Stimulated activated CD4-positive, alpha-beta T cell treated with anti-CD3 and anti-CD28 coated beads, TNF-alpha, amount 100 ng/mL, for 4 hours (primary cell): ENCODE measurements around the gene ATP9A.
"Not testable (repeated sequence)": the region's sequence is repeated elsewhere in the genome, so short reads cannot be mapped to it uniquely, and the experiment has no call there.

Experiments used
- DNase-seq, 3 experiments: peaks; one replicate each; pipeline ENCODE4 v3.0.0-alpha.2; 2020; ENCODE audit warnings: low read depth in 3 of 3

Gene ATP9A

GRCh38 chr20:51753220-51753619, 15.0 kb downstream of the ATP9A start:
- DNase-seq: not testable (repeated sequence)

DNA sequence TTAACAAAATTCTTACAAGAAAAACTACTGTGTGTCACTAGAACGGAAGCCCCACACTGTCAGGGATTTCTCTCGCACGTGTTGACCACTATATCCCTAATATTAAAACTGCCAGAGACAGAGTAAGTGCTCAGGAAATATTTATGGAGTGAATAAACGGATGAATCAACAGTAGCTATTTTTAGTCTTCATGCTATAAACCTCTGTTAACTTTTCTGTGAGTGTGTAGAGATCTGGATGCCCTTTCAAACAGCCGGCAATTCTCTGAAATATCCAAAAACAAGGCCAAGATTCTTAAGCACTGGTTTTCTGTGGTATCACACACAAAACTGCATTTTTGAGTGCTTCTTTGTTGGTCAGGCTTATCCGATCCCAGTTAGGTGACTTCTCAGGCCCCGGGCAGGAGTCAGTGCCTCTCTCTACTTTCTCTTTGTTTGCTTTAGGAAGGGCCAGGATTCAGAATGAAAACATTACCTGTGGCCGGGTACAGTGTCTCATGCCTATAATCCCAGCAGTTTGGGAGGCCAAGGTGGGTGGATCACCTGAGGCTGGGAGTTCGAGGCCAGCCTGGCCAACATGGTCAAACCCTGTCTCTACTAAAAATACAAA, 15.7 kb downstream of the ATP9A start:
- DNase-seq: no peak

- no peak for DNase-seq
These were observed 17.3 kb downstream of the ATP9A start for GRCh38 chr20:51750770-51751388.

- DNase-seq: peak in 1 of 3 experiments; percentile 27
These were observed 18.0 kb downstream of the ATP9A start for GRCh38 chr20:51750037-51750769.

DNA sequence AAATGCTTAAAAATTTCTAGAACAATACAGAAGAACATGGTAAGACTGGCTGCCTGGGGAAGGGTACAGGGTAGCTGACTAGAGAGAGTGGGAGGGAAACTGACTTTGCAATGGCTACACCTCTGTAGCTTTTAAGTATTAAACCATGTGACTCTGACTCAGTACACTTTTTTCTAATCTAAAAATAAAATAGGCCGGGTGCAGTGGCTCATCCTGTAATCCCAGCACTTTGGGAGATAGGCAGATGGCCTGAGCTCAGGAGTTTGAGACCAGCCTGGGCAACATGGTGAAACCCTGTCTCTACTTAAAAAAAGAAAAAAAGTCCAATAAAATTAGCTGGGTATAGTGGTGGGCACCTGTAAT, 18.5 kb downstream of the ATP9A start:
- DNase-seq: no peak

GRCh38 chr20:51747182-51747911, 20.8 kb downstream of the ATP9A start:
- no peak for DNase-seq

GRCh38 chr20:51745804-51746203, 22.4 kb downstream of the ATP9A start:
- no peak for DNase-seq

DNA sequence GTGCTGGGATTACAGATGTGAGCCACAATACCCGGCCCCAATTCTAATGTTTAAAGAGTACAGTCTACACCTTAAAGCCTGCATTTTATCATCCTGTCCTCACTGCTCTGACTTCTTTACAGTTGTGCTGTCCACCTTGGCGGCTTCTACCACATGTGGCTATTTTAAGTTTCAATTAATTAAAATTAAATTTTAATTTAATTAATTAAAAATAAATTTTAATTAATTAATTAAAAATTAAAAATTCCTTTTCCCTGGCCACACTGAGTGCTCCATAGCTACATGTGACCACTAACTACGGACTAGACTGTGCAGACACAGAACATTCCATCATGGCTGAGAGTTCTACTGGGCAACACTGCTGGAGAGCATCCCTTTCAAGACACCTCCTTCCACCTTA, 27.4 kb downstream of the ATP9A start:
- DNase-seq: no peak

GRCh38 chr20:51740308-51740707, 27.9 kb downstream of the ATP9A start:
- DNase-seq: not testable (repeated sequence)

DNA sequence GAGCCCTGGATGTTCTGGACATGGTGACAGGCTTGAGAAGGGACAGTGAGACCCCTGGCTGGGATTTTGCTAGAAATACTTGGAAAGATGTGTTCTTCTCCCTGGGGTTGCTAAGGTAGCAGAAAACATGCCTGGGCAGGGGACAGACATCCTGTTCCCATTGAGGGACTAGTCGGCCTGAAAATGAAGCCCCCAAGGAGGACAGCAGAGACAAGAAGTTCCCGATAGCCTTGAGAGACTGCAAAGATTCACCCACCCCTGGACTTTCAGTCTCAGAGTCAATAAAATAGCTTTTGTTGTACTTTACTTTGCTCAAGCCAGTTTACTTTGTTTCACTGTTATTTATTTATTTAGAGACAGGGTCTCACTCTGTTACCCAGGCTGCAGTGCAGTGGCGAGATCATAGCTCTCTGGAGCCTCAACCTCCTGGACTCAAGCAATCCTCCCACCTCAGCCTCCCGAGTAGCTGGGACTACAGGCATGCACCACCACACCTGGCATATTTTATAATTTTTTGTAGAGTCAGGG, 28.4 kb downstream of the ATP9A start:
- DNase-seq: no peak

GRCh38 chr20:51738877-51739447, 29.2 kb downstream of the ATP9A start:
- no peak for DNase-seq

- DNase-seq: not testable (repeated sequence)
These were observed 29.9 kb downstream of the ATP9A start for GRCh38 chr20:51738261-51738660.

DNA sequence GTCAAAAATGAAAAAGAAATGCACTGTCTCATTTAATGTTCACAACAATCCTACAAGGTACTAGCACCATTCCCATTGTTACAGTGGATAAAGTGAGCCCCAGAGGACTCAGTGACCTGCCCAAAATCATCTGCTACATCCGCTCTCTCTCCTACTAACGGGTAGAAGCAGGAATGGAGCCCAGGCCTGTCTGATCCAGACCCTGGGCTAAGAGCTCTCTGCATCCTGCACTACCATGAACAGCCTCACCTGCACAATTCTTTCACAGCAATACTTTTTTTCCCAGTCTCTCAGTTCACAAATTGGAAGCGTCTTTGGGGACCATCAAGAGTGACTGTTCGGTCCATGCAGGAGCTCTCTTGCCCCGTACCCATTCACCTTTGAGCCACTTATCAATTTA, 31.2 kb downstream of the ATP9A start:
- no peak for DNase-seq

DNA sequence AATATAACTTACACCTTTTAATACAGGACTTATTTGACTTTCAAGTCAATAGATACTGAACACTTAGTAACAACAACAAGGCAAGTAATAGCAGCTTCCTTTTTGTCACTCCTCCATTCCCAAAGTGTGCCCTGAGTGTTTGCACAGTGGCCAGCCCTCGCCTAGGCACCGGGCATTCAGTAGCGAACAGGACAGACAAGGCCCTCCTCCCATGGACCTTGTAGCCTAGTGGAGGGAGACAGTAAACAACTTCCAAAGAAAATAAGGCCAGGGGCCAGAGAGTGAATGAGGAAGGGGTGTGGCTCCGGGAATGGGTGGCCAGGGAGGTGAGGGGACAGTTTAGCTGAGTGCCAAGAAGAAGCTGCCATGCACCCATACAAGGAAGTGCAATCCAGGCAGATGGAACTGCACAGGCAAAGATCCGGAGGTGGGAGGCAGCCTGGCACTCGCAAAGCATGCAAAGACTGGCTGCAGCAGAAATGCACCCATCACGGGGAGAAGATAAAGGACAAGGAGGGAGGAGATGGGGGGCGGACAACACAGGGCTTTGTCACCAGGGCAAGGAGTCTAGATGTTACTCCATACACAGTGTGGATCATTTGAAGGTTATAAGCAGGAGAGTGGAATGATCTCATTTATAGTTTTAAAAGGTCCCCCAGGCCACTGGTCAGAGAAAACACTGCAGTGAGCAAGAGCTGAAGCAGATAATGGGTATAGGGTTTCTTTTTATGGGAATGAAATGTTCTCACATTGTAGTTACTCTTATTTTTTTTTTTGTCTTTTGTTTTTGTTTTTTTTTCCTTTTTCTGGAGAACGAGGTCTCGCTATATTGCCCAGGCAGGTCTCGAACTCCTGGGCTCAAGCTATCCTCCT, 32.2 kb downstream of the ATP9A start:
- no peak for DNase-seq

GRCh38 chr20:51734876-51735720, 33.1 kb downstream of the ATP9A start:
- no peak for DNase-seq

- no peak for DNase-seq
These were observed 35.1 kb downstream of the ATP9A start for GRCh38 chr20:51733070-51733469.

GRCh38 chr20:51732096-51732791, 35.9 kb downstream of the ATP9A start:
- no peak for DNase-seq

DNA sequence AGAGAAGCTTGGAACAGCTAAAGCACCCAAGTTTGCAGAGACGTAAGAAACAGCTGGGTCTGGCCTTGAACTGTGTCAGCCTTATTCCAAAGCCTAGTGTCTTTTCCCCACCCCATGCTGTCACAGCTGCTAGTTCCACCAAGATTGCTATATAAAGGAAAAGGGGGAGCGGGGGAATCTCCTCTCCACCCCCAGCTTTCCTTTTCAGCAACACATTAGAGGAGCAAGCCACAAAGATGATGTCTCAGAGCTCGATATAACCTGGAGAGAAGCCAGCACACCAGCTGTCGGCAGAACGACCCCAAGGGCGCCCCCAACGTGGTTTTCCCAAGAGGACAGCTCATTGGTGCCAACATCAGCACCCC, 36.5 kb downstream of the ATP9A start:
- DNase-seq: no peak

GRCh38 chr20:51729771-51730170, 38.4 kb downstream of the ATP9A start:
- DNase-seq: no peak
